Breast epithelium (tissue), 4 donors: Measurements from ENCODE around the gene CUL2. TPM values are rescaled to one million over a fixed set of nuclear protein-coding genes. Genes with fewer than 3 reads are reported as not detected.
"Not testable (repeated sequence)": the region's sequence is repeated elsewhere in the genome, so short reads cannot be mapped to it uniquely, and the experiment has no call there.

Experiments used
- DNase-seq, 2 donors: peaks; one replicate each; pipeline ENCODE4 v3.0.0-alpha.2; 2019; ENCODE audit warnings: low spot score in 2 of 2
- H3K27ac ChIP-seq, 2 donors: fragments of 200-600 bp; sonication (generic) in 1 of 2; one replicate each; pipeline ENCODE4 v1.5.1; 2016 to 2019; ENCODE audit warnings: mild to moderate bottlenecking in 1 of 2
- H3K27me3 ChIP-seq, 2 donors: fragments of 200-600 bp; sonication (generic) in 1 of 2; one replicate each; pipeline versions ENCODE4 v1.5.1 to v1.6.0; 2017 to 2019; ENCODE audit warnings: control low read depth in 1 of 2, mild to moderate bottlenecking in 1 of 2
- H3K36me3 ChIP-seq: fragments of 200-600 bp; one replicate; pipeline ENCODE4 v1.5.1; 2019
- H3K4me1 ChIP-seq, 2 donors: fragments of 200-600 bp; sonication (generic); one replicate each; pipeline ENCODE4 v1.5.1; 2016 to 2019; ENCODE audit warnings: control low read depth in 1 of 2
- H3K4me3 ChIP-seq, 3 donors: fragments of 200-600 bp; sonication (generic); 1 replicate in 2 of 3; 2 replicates in 1 of 3; pipeline ENCODE4 v1.5.1; 2016 to 2019; ENCODE audit warnings: mild to moderate bottlenecking in 3 of 3, moderate library complexity in 2 of 3
- H3K9me3 ChIP-seq, 2 donors: fragments of 200-600 bp; sonication (generic) in 1 of 2; one replicate each; pipeline ENCODE4 v1.5.1; 2016 to 2019; ENCODE audit warnings: control low read depth in 1 of 2
- POLR2A ChIP-seq: fragments of 450-650 bp; IDR thresholded peaks from one replicate; pipeline ENCODE4 v1.6.1; 2016; ENCODE audit warnings: antibody characterized with exemption, mild to moderate bottlenecking, moderate library complexity
- POLR2AphosphoS5 ChIP-seq, 3 donors: sonication (generic); formaldehyde crosslinking; IDR thresholded peaks; one replicate each; pipeline ENCODE4 v1.6.1; 2017; ENCODE audit warnings: antibody characterized with exemption in 3 of 3
- intact Hi-C: fragments of 100-400 bp; cut with DNase I; formaldehyde crosslinking; loops from one replicate; pipeline ENCODE4 v1.15.1; 2023; ENCODE audit warnings: low total_unique reads
- total RNA-seq, 3 donors: library from RNA; depleted of rRNA; stranded (reverse); fragments of >200 nt; gene quantifications; one replicate each; pipeline ENCODE4 v1.1.0, GENCODE V29; 2016
- TF ChIP-seq, protein P1 (sequence below), 3 donors: fragments of 450-650 bp; IDR thresholded peaks; one replicate each; pipeline ENCODE4 v1.5.1; 2016 to 2017; ENCODE audit warnings: antibody characterized with exemption in 3 of 3, mild to moderate bottlenecking in 3 of 3, moderate library complexity in 3 of 3

Gene CUL2
- total RNA-seq, 3 donors from 2014 or later: 18.9 to 22.7 (median 20.3) TPM

- no peaks in the 10 kb centered on the region for H3K27me3 ChIP-seq
- H3K9me3 ChIP-seq: no peaks in the 10 kb centered on the region
- no peak overlapping the region for H3K4me3 ChIP-seq
- intact Hi-C loops: no loop called here
- no peaks in the 10 kb centered on the region for H3K36me3 ChIP-seq
- TF ChIP-seq POLR2AphosphoS5 (IDR thresholded peaks at IDR 0.05): no peak
- no peak for DNase-seq
- no peaks in the 10 kb centered on the region for H3K4me1 ChIP-seq
- H3K27ac ChIP-seq: no peak overlapping the region
Observed at GRCh38 chr10:35083242-35083641, 6.9 kb downstream of the CUL2 start.

DNA sequence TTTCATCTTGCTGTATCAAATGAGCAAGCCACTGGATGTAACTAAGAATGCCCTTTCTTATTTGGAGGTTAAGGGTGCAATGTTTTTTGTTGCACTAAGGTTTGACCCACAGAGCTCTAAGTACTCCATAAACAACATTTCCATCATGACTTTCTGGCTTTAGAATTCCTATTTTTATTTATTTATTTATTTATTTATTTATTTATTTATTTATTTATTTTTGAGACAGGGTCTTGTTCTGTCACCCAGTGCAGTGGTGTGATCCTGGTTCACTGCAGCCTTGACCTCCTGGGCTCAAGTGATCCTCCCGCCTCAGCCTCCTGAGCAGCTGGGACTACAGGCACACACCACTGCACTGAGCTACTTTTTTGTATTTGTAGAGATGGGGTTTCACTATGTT is 9.9 kb downstream of the CUL2 start:
- H3K4me3 ChIP-seq, H3K36me3 ChIP-seq, intact Hi-C loops, H3K27me3 ChIP-seq, H3K9me3 ChIP-seq, DNase-seq, H3K4me1 ChIP-seq, H3K27ac ChIP-seq: not testable (repeated sequence)

DNA sequence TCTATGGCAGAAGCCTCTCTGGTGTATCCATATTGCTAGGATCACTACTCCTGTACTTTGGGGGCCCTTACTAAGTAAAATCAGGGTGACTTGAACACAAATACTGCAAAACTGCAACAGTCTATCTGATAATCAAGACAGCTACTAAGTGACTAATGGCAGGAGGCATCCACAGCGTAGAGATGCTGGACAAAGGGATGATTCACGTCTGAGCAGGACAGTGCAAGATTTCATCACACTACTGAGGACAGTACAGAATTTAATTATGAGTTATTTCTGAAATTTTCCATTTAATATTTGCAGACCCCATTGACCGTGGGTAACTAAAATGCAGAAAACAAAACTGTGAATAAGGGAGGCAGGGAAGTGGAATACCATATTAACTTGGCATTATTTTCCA is 10.4 kb downstream of the CUL2 start:
- no peak for DNase-seq
- Histone ChIP-seq H3K4me1 (no peaks in the 10 kb centered on the region), H3K9me3 (no peaks in the 10 kb centered on the region), H3K36me3 (no peaks in the 10 kb centered on the region), H3K27ac (no peak overlapping the region), H3K4me3 (no peak overlapping the region), H3K27me3 (no peaks in the 10 kb centered on the region)
- intact Hi-C loops: no loop called here
- no peak for TF ChIP-seq POLR2AphosphoS5 (IDR thresholded peaks at IDR 0.05)
- TF ChIP-seq POLR2A: no peak
- TF ChIP-seq, protein P1, sequence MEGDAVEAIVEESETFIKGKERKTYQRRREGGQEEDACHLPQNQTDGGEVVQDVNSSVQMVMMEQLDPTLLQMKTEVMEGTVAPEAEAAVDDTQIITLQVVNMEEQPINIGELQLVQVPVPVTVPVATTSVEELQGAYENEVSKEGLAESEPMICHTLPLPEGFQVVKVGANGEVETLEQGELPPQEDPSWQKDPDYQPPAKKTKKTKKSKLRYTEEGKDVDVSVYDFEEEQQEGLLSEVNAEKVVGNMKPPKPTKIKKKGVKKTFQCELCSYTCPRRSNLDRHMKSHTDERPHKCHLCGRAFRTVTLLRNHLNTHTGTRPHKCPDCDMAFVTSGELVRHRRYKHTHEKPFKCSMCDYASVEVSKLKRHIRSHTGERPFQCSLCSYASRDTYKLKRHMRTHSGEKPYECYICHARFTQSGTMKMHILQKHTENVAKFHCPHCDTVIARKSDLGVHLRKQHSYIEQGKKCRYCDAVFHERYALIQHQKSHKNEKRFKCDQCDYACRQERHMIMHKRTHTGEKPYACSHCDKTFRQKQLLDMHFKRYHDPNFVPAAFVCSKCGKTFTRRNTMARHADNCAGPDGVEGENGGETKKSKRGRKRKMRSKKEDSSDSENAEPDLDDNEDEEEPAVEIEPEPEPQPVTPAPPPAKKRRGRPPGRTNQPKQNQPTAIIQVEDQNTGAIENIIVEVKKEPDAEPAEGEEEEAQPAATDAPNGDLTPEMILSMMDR (IDR thresholded peaks at IDR 0.05): no peak

GRCh38 chr10:35079265-35079664 is 10.9 kb downstream of the CUL2 start:
- Histone ChIP-seq H3K36me3 (no peaks in the 10 kb centered on the region), H3K4me1 (no peaks in the 10 kb centered on the region), H3K4me3 (no peak overlapping the region), H3K27ac (no peak overlapping the region), H3K9me3 (no peaks in the 10 kb centered on the region), H3K27me3 (no peaks in the 10 kb centered on the region)
- intact Hi-C loops: no loop called here
- DNase-seq: no peak
- TF ChIP-seq POLR2AphosphoS5 (IDR thresholded peaks at IDR 0.05) (no peak), POLR2A (no peak)
- TF ChIP-seq, protein P1 (IDR thresholded peaks at IDR 0.05): no peak

GRCh38 chr10:35075228-35075627 is 14.9 kb downstream of the CUL2 start:
- H3K4me3 ChIP-seq: no peak overlapping the region
- no peaks in the 10 kb centered on the region for H3K4me1 ChIP-seq
- TF ChIP-seq, protein P1 (IDR thresholded peaks at IDR 0.05): no peak
- TF ChIP-seq POLR2AphosphoS5 (IDR thresholded peaks at IDR 0.05): no peak
- no peak for TF ChIP-seq POLR2A
- H3K27me3 ChIP-seq: no peaks in the 10 kb centered on the region
- no peak overlapping the region for H3K27ac ChIP-seq
- H3K36me3 ChIP-seq: no peaks in the 10 kb centered on the region
- no peaks in the 10 kb centered on the region for H3K9me3 ChIP-seq
- intact Hi-C loops: no loop called here
- DNase-seq: no peak

GRCh38 chr10:35074266-35074665 is 15.9 kb downstream of the CUL2 start:
- TF ChIP-seq POLR2AphosphoS5 (IDR thresholded peaks at IDR 0.05) (no peak), POLR2A (no peak)
- TF ChIP-seq, protein P1 (IDR thresholded peaks at IDR 0.05): no peak
- intact Hi-C loops: no loop called here
- H3K4me1 ChIP-seq: no peaks in the 10 kb centered on the region
- no peak overlapping the region for H3K27ac ChIP-seq
- H3K9me3 ChIP-seq: no peaks in the 10 kb centered on the region
- H3K27me3 ChIP-seq: no peaks in the 10 kb centered on the region
- DNase-seq: no peak
- no peaks in the 10 kb centered on the region for H3K36me3 ChIP-seq
- H3K4me3 ChIP-seq: no peak overlapping the region
